ENCODE results near the gene MBNL1.

MBNL1 gene

DNA sequence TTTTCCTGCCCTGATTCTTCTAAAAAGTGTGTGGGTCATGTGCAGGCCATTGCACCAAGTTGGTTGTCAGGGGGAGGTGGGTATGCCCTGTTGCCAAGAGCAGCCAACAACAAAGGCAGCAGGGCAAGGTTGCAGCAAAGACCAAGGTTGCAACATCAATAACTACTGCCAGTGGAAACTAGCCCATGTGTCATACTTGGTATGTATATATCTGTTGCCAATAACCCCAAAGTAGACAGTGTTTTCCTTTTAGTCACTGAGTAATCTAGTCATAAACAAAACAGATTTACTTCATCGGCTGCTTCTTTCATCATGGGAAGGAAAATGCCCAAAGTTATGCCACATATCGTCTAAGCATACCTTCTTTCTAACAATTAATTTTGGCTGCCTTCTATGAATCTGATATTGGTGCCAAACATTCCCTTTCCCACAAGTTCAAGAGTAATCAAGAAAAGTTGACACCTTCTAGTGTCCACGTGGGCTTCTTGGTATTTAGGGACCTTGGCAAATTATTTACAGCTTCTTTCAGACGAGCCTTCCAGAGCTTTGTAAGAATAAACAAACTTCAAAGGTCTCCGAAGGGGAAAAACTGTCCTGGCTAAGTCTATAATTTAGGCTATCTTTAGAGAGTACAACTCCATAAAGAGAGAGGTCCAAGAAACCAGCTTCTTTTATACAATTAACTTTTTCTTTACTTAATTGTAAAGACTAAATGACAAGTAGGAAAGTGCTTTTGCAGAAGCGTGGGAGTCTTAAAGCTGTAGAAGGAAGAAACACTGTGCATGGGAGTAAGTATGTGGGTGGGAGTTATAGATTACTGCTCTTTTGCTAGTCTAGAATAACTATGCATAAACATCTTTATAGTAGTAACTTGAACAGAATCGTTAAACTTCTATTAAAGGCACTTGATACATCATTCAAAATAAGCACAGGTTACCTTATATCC lies 10.0 kb upstream of the MBNL1 start:
- DNase-seq (ENCODE audit: low read depth): peak; percentile 98
- no peak overlapping the region for H3K4me3 ChIP-seq (ENCODE audit: low read depth, low read length)
- no peak for TF ChIP-seq CTCF (conservative IDR thresholded peaks at IDR 0.05; ENCODE audit: low read depth, low read length)

DNA sequence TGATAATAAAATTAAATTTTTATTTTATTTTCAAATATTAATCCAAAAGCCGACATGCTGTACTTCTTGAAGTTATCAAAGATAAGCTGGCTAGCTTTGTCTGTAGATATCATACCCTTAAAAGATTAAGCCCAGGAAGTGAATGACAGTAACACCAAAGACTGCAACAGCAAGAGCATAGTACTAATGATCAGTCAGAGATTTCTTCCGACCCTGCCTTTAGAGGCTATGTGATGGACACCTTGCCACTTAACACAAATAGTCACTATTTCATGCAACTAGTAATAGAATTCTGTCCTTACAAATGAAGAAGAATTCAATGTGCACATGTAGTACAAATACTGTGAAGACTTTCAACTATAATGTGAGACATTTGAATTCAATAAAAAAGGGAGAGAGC lies 9.3 kb upstream of the MBNL1 start:
- no peak for TF ChIP-seq CTCF (conservative IDR thresholded peaks at IDR 0.05; ENCODE audit: low read depth, low read length)

DNA sequence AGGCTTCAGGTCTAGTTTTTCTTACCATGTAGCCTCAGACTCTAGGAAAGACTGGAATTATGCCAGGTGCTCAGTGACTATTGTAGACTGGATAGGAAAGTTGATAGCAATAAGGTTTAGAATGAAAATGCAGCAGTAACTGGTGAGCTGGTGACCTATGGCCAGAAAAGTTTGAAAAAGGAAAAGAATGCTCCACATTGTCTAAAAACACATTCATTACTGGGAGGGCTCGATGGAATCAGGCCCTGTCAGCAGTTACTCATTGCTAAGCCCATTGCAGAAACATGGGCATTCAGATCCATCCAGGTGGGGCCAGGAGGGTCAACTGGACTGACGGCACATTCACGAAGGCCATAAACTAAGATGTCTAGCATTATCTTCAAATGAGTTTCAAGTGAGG lies 8.7 kb upstream of the MBNL1 start:
- TF ChIP-seq CTCF (conservative IDR thresholded peaks at IDR 0.05; ENCODE audit: low read depth, low read length): no peak
- peak; percentile 46 for DNase-seq (ENCODE audit: low read depth)
- no peak overlapping the region for H3K4me3 ChIP-seq (ENCODE audit: low read depth, low read length)

More for the DNA sequence above, 9.3 kb upstream of the MBNL1 start:
- DNase-seq (ENCODE audit: low read depth): no peak
- no peak overlapping the region for H3K4me3 ChIP-seq (ENCODE audit: low read depth, low read length)

DNA sequence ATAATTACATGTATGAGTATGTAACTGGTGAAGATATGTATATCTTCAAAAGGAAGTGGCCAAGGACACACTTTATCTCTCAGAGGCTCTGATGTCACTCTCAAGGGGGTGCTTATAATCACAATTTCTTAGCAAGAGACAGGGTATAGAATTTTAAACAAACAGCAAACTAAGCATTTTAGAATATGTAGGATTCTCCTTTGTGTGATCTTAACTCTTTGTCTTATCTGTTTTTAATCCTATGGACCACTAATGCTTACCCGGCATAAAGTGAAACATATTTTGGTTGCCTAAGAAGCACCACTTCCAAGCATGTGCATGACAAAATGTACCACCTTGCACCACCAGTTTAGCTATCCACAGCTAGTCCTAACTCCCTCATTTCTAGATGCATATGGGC lies 8.2 kb upstream of the MBNL1 start:
- H3K4me3 ChIP-seq (ENCODE audit: low read depth, low read length): no peak overlapping the region
- DNase-seq (ENCODE audit: low read depth): no peak
- TF ChIP-seq CTCF (conservative IDR thresholded peaks at IDR 0.05; ENCODE audit: low read depth, low read length): no peak

DNA sequence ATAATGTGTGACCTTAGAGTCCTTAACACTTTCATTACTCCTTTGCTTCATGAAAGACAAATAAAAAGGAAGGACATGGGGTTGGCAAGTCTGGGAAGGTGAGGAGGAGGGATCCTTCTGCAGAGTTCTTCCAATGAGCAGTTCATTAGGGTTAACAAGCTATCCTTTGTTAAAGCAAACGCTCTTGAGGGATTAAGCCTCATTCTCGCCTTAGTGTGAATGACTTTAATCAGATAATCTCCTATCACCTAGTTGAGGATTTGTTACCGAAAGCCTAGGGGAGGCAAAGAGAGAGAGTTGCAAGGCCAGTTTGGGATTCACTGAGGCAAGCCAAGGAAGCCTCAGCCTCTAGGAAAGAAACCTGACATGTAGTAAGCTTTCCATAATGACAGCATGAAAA lies 7.4 kb upstream of the MBNL1 start:
- no peak for DNase-seq (ENCODE audit: low read depth)
- no peak for TF ChIP-seq CTCF (conservative IDR thresholded peaks at IDR 0.05; ENCODE audit: low read depth, low read length)
- no peak overlapping the region for H3K4me3 ChIP-seq (ENCODE audit: low read depth, low read length)

GRCh38 chr3:152263711-152264110 lies 5.0 kb upstream of the MBNL1 start:
- no peak for TF ChIP-seq CTCF (conservative IDR thresholded peaks at IDR 0.05; ENCODE audit: low read depth, low read length)
- DNase-seq (ENCODE audit: low read depth): no peak
- no peak overlapping the region for H3K4me3 ChIP-seq (ENCODE audit: low read depth, low read length)

- no peak for DNase-seq (ENCODE audit: low read depth)
- no peak for TF ChIP-seq CTCF (conservative IDR thresholded peaks at IDR 0.05; ENCODE audit: low read depth, low read length)
- no peak overlapping the region for H3K4me3 ChIP-seq (ENCODE audit: low read depth, low read length)
These were observed 4.4 kb upstream of the MBNL1 start for GRCh38 chr3:152264378-152264777.
